Stomach (tissue), 9 donors: ENCODE measurements around the gene DCP1A. TPM values are rescaled to one million over a fixed set of nuclear protein-coding genes. Genes with fewer than 3 reads are reported as not detected.

ENCODE experiments used
- DNase-seq, 2 donors: peaks; one replicate each; pipeline versions ENCODE4 v3.0.0 to v3.0.0-alpha.2; 2013 to 2019
- H3K27ac ChIP-seq, 5 donors: fragments of 200-600 bp in 4 of 5; sonication (generic) in 4 of 5; one replicate each; pipeline ENCODE4 v1.5.1; 2013 to 2019; ENCODE audit warnings: mild to moderate bottlenecking in 1 of 5, moderate library complexity in 1 of 5
- H3K27me3 ChIP-seq, 3 donors: fragments of 200-600 bp; sonication (generic); one replicate each; pipeline ENCODE4 v1.5.1; 2017 to 2019; ENCODE audit warnings: mixed run types in 1 of 3
- H3K36me3 ChIP-seq, 4 donors: fragments of 200-600 bp; sonication (generic); 1 replicate in 3 of 4; 2 replicates in 1 of 4; pipeline ENCODE4 v1.5.1; 2016 to 2019
- H3K4me1 ChIP-seq, 4 donors: fragments of 200-600 bp; sonication (generic); one replicate each; pipeline ENCODE4 v1.5.1; 2016 to 2019
- H3K4me3 ChIP-seq, 4 donors: fragments of 200-600 bp; sonication (generic) in 3 of 4; one replicate each; pipeline ENCODE4 v1.5.1; 2016 to 2019; ENCODE audit warnings: mild to moderate bottlenecking in 1 of 4
- H3K9me3 ChIP-seq, 4 donors: fragments of 200-600 bp; sonication (generic); one replicate each; pipeline ENCODE4 v1.5.1; 2016 to 2019
- EP300 ChIP-seq: sonication (generic); formaldehyde crosslinking; IDR thresholded peaks from one replicate; pipeline ENCODE4 v1.6.1; 2017; ENCODE audit warnings: antibody characterized with exemption
- POLR2A ChIP-seq, 4 donors: fragments of 450-650 bp; IDR thresholded peaks; one replicate each; pipeline ENCODE4 v1.6.1; 2016; ENCODE audit warnings: antibody characterized with exemption in 4 of 4, control low read depth in 2 of 4, mild to moderate bottlenecking in 1 of 4, moderate library complexity in 1 of 4
- POLR2AphosphoS5 ChIP-seq, 3 donors: sonication (generic); formaldehyde crosslinking; IDR thresholded peaks; one replicate each; pipeline ENCODE4 v1.6.1; 2016; ENCODE audit warnings: antibody characterized with exemption in 3 of 3
- WGBS, 5 donors: extraction: QIAGEN DNeasy Blood & Tissue Kit in 3 of 5; methylation state at CpG; one replicate each; pipeline versions ENCODE4 v1.1.5 to v1.1.7; 2013 to 2018; 5-methylcytosine and 5-hydroxymethylcytosine counted together
- intact Hi-C: fragments of 100-400 bp; cut with DNase I; formaldehyde crosslinking; loops from one replicate; pipeline ENCODE4 v1.15.1; 2023; ENCODE audit warnings: low total_unique reads
- polyA plus RNA-seq, 3 donors: library from polyadenylated mRNA; stranded (reverse); fragments of 200-250 nt; gene quantifications; one replicate each; pipeline ENCODE4 v1.2.3, GENCODE V29; 2013
- total RNA-seq, 5 donors: library from RNA; depleted of rRNA; stranded (reverse); fragments of >200 nt; gene quantifications; one replicate each; pipeline versions ENCODE4 v1.1.0 to v1.2.3, GENCODE V29; 2014 to 2016
- TF ChIP-seq, protein P1 (sequence below), 7 experiments: fragments of 450-650 bp in 4 of 7; fragments of 200-600 bp in 3 of 7; sonication (generic) in 3 of 7; IDR thresholded peaks; one replicate each; pipeline ENCODE4 v1.5.1; 2016 to 2019; ENCODE audit warnings: antibody characterized with exemption in 7 of 7, control low read depth in 2 of 7, mild to moderate bottlenecking in 1 of 7
- donor health status: healthy with polysubstance abuse.
- donor health status: Bipolar disorder and iron deficiency.
- donor health status: healthy.

Gene DCP1A
- total and polyA plus RNA-seq, 8 donors, result 4.5 to 20.6 (median 11.2) TPM

DNA sequence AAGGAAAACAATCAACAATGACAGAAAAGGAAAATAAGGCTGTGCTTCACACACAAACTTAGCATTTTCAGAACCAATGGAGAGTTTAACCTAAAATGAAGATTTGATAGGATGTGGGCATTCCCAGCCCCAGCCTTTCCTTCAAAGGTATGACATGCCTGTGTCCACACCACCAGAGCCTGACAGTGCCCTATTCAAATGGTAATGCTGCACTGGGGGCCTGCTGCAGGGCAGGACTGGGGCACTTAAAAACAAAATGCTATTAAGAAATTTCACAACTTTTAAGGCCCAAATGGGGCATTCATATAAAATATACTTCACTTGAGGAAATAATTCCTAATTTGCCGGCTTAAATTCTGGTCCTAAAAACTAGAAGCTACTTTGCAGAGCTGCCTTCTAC lies 60.6 kb downstream of the DCP1A start:
- peak overlapping the region in 1 of 5 donors; percentile 60 for H3K27ac ChIP-seq
- TF ChIP-seq POLR2A (IDR thresholded peaks at IDR 0.05) (no peak), POLR2AphosphoS5 (IDR thresholded peaks at IDR 0.05) (no peak), EP300 (no peak)
- TF ChIP-seq, protein P1, sequence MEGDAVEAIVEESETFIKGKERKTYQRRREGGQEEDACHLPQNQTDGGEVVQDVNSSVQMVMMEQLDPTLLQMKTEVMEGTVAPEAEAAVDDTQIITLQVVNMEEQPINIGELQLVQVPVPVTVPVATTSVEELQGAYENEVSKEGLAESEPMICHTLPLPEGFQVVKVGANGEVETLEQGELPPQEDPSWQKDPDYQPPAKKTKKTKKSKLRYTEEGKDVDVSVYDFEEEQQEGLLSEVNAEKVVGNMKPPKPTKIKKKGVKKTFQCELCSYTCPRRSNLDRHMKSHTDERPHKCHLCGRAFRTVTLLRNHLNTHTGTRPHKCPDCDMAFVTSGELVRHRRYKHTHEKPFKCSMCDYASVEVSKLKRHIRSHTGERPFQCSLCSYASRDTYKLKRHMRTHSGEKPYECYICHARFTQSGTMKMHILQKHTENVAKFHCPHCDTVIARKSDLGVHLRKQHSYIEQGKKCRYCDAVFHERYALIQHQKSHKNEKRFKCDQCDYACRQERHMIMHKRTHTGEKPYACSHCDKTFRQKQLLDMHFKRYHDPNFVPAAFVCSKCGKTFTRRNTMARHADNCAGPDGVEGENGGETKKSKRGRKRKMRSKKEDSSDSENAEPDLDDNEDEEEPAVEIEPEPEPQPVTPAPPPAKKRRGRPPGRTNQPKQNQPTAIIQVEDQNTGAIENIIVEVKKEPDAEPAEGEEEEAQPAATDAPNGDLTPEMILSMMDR (IDR thresholded peaks at IDR 0.05), result no peak
- no peaks in the 10 kb centered on the region for H3K9me3 ChIP-seq
- DNase-seq, result no peak
- WGBS, 5 donors, result 46 to 78% (median 70%) methylated on average over 1 of the region's 1 CpG
- peaks cover 11 to 84% (median 78%) of the 10 kb centered on the region in 4 donors for H3K36me3 ChIP-seq
- intact Hi-C loops, result no loop called here
- peaks cover 0 to 19% (median 4%) of the 10 kb centered on the region in 4 donors for H3K4me1 ChIP-seq
- H3K4me3 ChIP-seq, result no peak overlapping the region
- H3K27me3 ChIP-seq, result no peaks in the 10 kb centered on the region

DNA sequence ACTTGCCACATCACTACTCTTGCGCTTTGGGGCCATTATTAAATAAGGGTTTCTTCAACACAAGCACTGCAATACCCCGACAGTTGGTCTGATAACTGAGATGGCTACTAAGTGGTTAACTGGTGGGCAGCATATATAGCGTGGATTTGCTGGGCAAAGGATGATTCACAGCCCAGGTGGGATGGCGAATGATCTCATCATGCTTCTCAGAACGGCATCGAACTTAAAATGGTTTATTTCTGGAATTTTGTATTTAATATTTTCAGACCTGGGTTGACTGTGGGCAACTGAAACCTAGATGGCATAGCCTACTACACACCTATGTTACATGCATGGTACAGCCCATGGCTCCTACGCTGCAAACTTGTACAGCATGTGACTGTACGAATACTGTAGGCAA lies 64.8 kb downstream of the DCP1A start:
- intact Hi-C loops, result no loop called here
- H3K27ac ChIP-seq, result no peak overlapping the region
- H3K9me3 ChIP-seq, result no peaks in the 10 kb centered on the region
- no peak overlapping the region for H3K4me3 ChIP-seq
- no peak for DNase-seq
- H3K36me3 ChIP-seq, result peaks cover 2 to 56% (median 44%) of the 10 kb centered on the region in 4 donors
- H3K27me3 ChIP-seq, result no peaks in the 10 kb centered on the region
- peaks cover 0 to 7% (median 2%) of the 10 kb centered on the region in 4 donors for H3K4me1 ChIP-seq
- 90 to 97% (median 94%) methylated on average over 8 of the region's 8 CpGs for WGBS, 5 donors
- TF ChIP-seq POLR2A (IDR thresholded peaks at IDR 0.05), result no peak
- TF ChIP-seq, protein P1 (IDR thresholded peaks at IDR 0.05), result no peak
- no peak for TF ChIP-seq EP300
- no peak for TF ChIP-seq POLR2AphosphoS5 (IDR thresholded peaks at IDR 0.05)

DNA sequence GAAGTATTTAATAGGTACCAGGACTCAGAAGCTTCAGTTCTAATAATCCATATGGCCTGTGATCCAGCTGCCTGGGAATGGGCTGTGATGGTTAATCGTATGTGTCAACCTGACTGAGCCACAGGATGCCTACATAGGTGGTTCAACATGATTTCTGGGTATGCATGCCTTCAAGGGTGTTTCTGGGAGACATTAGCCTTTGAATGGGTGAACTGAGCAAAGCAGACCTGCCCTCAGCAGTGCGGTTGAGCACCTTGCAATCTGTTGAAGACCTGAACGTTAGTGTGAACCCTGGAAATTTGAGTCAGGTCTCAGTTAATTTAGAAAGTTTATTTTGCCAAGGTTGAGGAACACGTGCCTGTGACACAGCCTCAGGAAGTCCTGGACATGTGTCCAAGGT lies 68.7 kb downstream of the DCP1A start:
- whole genome bisulfite sequencing, 5 donors, result 67 to 79% (median 76%) methylated on average over 4 of the region's 4 CpGs
- Histone ChIP-seq H3K27me3 (no peaks in the 10 kb centered on the region), H3K36me3 (peaks cover 0 to 17% (median 5%) of the 10 kb centered on the region in 4 donors), H3K9me3 (no peaks in the 10 kb centered on the region), H3K27ac (no peak overlapping the region), H3K4me1 (no peaks in the 10 kb centered on the region), H3K4me3 (no peak overlapping the region)
- intact Hi-C loops, result no loop called here
- DNase-seq, result no peak
- TF ChIP-seq, protein P1 (IDR thresholded peaks at IDR 0.05), result no peak
- TF ChIP-seq POLR2AphosphoS5 (IDR thresholded peaks at IDR 0.05), result no peak

DNA sequence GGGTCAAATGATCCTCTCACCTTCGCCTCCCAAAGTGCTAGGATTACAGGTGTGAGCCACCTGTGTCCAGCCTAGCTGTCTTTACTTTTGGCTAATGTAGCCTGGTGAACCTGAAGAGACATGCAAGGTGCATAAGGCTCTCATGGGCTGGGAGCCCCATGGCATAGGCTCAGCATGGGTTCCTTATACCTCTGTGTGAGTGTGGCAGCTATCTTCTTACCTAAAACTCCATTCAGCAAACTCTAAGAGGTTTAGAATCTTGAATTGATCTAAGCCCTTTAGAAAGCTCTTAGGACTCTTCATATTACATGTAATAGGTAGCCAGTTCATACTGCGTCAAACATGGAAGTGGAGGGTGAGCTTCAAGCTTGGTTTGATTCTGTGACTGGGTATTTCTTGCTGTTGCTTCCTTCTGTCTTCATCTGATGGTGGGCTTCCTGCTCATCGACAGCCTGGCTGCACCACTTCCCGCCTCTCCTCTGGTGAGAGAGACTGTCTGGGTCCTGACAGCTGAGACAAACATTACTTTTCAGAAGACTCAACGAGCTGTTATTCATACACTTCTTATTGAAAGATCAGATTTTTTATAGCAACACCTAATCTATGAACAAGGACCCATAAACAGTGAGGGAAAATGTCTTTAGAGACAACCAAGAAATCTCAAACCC lies 72.3 kb downstream of the DCP1A start:
- H3K4me1 ChIP-seq, result peaks cover 9 to 13% (median 10%) of the 10 kb centered on the region in 4 donors
- no peaks in the 10 kb centered on the region for H3K9me3 ChIP-seq
- no peak overlapping the region for H3K27ac ChIP-seq
- H3K36me3 ChIP-seq, result no peaks in the 10 kb centered on the region
- H3K4me3 ChIP-seq, result no peak overlapping the region
- intact Hi-C loops, result no loop called here
- no peaks in the 10 kb centered on the region for H3K27me3 ChIP-seq
- DNase-seq, result peak in 1 of 2 donors; percentile 42
- WGBS, 5 donors, result 56 to 60% (median 56%) methylated on average over 5 of the region's 5 CpGs
- TF ChIP-seq EP300, result no peak
- no peak for TF ChIP-seq POLR2AphosphoS5 (IDR thresholded peaks at IDR 0.05)
- TF ChIP-seq, protein P1 (IDR thresholded peaks at IDR 0.05), result no peak
- no peak for TF ChIP-seq POLR2A (IDR thresholded peaks at IDR 0.05)
